ENCODE measurements around the gene TMEM203. TPM values are rescaled to one million over a fixed set of nuclear protein-coding genes. Genes with fewer than 3 reads are reported as not detected.

Gene TMEM203
- total and polyA plus RNA-seq, 2 of the 13 experiments (the other 11 are each of a cell fraction or from before 2014, with no cell fraction given): 23.4 to 36.7 TPM

GRCh38 chr9:137235424-137236237 is 30.2 kb upstream of the TMEM203 start (continued):
- TF ChIP-seq ZNF646 (CRISPR knock-in tag; IDR thresholded peaks at IDR 0.05): no peak
- TF ChIP-seq, protein P1, sequence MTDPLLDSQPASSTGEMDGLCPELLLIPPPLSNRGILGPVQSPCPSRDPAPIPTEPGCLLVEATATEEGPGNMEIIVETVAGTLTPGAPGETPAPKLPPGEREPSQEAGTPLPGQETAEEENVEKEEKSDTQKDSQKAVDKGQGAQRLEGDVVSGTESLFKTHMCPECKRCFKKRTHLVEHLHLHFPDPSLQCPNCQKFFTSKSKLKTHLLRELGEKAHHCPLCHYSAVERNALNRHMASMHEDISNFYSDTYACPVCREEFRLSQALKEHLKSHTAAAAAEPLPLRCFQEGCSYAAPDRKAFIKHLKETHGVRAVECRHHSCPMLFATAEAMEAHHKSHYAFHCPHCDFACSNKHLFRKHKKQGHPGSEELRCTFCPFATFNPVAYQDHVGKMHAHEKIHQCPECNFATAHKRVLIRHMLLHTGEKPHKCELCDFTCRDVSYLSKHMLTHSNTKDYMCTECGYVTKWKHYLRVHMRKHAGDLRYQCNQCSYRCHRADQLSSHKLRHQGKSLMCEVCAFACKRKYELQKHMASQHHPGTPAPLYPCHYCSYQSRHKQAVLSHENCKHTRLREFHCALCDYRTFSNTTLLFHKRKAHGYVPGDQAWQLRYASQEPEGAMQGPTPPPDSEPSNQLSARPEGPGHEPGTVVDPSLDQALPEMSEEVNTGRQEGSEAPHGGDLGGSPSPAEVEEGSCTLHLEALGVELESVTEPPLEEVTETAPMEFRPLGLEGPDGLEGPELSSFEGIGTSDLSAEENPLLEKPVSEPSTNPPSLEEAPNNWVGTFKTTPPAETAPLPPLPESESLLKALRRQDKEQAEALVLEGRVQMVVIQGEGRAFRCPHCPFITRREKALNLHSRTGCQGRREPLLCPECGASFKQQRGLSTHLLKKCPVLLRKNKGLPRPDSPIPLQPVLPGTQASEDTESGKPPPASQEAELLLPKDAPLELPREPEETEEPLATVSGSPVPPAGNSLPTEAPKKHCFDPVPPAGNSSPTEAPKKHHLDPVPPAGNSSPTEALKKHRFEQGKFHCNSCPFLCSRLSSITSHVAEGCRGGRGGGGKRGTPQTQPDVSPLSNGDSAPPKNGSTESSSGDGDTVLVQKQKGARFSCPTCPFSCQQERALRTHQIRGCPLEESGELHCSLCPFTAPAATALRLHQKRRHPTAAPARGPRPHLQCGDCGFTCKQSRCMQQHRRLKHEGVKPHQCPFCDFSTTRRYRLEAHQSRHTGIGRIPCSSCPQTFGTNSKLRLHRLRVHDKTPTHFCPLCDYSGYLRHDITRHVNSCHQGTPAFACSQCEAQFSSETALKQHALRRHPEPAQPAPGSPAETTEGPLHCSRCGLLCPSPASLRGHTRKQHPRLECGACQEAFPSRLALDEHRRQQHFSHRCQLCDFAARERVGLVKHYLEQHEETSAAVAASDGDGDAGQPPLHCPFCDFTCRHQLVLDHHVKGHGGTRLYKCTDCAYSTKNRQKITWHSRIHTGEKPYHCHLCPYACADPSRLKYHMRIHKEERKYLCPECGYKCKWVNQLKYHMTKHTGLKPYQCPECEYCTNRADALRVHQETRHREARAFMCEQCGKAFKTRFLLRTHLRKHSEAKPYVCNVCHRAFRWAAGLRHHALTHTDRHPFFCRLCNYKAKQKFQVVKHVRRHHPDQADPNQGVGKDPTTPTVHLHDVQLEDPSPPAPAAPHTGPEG (CRISPR knock-in tag; IDR thresholded peaks at IDR 0.05): no peak
- no peak for TF ChIP-seq PITX1 (CRISPR knock-in tag; IDR thresholded peaks at IDR 0.05)
- no peak for TF ChIP-seq SMAD3 (CRISPR knock-in tag; IDR thresholded peaks at IDR 0.05)
- TF ChIP-seq ZNF407 (CRISPR knock-in tag; IDR thresholded peaks at IDR 0.05; ENCODE audit: not compliant biosample characterization): no peak
